AG09309 (cell line): ENCODE results near the gene NOM1.
A peak's percentile ranks its signal among the peaks of the same experiment; 100 is the strongest.
"Not testable (repeated sequence)": the region's sequence is repeated elsewhere in the genome, so short reads cannot be mapped to it uniquely, and the experiment has no call there.

Source experiments
- DNase-seq: peaks from one replicate; pipeline ENCODE4 v3.0.0-alpha.2; 2010; ENCODE audit warnings: low read depth
- H3K4me3 ChIP-seq: 2 replicates; pipeline ENCODE4 v1.5.1; 2011; ENCODE audit warnings: mild to moderate bottlenecking, low read depth, low read length, moderate library complexity; ENCODE audit not compliant: control insufficient read depth
- CTCF ChIP-seq: IDR thresholded peaks from 2 replicates; pipeline ENCODE4 v1.5.1; 2011; ENCODE audit warnings: mild to moderate bottlenecking, low read depth, low read length, inconsistent platforms; ENCODE audit not compliant: insufficient read depth, control insufficient read depth; ENCODE audit errors: missing control alignments

Gene NOM1, protein sequence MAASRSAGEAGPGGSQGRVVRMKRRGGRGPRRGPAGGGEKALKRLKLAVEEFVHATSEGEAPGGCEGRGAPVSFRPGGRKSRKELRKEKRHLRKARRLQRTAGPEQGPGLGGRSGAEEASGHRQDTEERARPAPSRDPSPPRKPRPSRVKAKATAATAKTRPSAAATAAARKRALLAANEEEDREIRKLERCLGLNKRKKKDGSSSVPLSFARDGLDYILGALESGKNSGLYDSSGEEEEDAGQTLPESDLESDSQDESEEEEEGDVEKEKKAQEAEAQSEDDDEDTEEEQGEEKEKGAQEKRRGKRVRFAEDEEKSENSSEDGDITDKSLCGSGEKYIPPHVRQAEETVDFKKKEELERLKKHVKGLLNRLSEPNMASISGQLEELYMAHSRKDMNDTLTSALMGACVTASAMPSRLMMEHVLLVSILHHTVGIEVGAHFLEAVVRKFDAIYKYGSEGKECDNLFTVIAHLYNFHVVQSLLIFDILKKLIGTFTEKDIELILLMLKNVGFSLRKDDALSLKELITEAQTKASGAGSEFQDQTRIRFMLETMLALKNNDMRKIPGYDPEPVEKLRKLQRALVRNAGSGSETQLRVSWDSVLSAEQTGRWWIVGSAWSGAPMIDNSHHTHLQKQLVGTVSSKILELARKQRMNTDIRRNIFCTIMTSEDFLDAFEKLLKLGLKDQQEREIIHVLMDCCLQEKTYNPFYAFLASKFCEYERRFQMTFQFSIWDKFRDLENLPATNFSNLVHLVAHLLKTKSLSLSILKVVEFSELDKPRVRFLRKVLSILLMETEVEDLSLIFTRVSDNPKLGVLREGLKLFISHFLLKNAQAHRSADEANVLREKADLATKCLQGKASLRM

DNA sequence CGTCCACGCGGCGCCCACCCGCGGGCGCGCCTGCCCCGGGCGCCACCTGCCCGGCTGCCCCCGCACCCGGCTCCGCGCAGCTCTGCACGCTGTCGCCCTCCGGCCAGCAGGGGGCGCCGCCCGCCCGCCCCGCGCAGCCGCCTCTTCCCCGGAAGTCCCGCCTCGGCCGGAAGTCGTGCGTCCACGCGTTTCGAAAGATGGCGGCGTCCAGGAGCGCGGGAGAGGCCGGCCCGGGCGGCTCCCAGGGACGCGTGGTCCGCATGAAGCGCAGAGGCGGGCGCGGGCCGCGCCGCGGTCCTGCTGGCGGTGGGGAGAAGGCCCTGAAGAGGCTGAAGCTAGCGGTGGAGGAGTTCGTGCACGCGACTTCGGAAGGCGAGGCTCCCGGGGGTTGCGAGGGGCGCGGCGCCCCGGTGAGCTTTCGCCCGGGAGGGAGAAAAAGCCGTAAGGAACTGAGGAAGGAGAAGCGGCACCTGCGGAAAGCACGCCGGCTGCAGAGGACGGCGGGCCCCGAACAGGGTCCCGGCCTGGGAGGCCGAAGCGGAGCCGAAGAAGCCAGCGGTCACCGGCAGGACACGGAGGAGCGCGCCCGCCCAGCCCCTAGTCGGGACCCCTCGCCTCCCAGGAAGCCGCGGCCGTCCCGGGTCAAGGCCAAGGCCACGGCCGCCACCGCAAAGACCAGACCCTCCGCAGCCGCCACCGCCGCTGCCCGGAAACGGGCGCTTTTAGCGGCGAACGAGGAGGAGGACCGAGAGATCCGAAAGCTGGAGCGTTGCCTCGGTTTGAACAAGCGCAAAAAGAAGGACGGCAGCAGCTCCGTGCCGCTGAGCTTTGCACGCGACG lies at the start of gene NOM1:
Gene NOM1 (plus strand): TSS at position 172 of the 840 bp plus-strand sequence. CDS start 26 bp downstream, at position 198.
- peak; percentile 40 for TF ChIP-seq CTCF
- H3K4me3 ChIP-seq, result peak within 1 kb of the TSS; percentile 77
- no peak for DNase-seq

DNA sequence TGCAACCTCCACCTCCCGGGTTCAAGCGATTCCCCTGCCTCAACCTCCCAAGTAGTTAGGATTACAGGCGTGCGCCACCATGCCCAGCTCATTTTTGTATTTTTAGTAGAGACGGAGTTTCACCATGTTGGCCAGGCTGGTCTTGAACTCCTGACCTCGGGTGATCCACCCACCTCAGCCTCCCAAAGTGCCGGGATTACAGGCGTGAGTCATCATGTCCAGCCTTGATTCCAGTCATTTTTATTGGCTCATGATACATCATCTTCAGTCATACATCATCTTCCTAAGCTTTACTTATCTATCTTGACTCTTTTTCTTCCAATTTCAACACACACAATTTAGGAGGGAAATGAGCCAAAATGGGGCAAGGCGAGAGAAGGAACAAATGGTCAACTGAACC lies 49.4 kb upstream of the NOM1 start:
- not testable (repeated sequence) for DNase-seq, H3K4me3 ChIP-seq

GRCh38 chr7:156903232-156903909 lies 46.1 kb upstream of the NOM1 start:
- TF ChIP-seq CTCF, result no peak
- DNase-seq, result no peak
- H3K4me3 ChIP-seq, result no peak overlapping the region

DNA sequence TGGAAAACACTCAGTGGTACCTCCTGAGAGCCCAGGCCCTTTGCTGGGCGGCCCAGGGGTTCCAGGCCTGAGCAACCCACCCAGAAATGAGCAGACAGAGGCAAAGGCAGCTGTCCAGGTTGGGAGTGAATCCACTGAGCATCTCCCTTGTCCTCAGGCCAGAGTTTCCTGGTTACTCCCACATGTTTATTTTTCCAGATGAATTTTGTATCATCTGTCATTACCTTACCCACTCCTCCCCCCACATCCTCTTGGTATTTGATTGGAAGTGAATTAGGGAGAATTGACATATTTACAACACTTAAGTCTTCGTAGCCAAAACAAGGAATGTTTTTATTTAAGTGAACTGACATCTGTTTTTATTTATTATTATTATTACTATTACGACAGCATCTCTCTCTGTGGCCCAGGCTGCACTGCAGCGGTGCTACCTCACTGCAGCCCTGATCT lies 43.3 kb upstream of the NOM1 start:
- DNase-seq, result no peak
- H3K4me3 ChIP-seq, result no peak overlapping the region
- TF ChIP-seq CTCF, result no peak

DNA sequence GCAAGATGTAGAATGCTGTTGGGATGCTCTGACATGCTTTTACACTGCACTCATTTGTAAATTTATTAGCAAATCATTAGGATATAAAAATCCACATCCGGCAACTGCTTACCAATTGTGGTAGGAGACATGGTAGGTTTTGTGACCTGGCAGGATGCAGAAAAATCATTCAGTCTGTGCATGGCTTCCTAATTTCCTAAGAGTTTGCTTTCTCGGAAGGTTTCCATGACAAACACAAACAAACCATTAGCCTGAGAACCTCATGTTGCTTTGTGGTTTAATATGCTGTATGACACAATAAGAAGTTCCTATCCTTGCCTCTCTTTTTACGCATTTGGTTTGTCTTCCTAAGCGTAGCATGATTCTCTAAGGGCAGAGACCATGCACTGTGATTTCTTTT lies 41.9 kb upstream of the NOM1 start:
- peak; percentile 87 for DNase-seq
- no peak for TF ChIP-seq CTCF
- H3K4me3 ChIP-seq, result no peak overlapping the region

DNA sequence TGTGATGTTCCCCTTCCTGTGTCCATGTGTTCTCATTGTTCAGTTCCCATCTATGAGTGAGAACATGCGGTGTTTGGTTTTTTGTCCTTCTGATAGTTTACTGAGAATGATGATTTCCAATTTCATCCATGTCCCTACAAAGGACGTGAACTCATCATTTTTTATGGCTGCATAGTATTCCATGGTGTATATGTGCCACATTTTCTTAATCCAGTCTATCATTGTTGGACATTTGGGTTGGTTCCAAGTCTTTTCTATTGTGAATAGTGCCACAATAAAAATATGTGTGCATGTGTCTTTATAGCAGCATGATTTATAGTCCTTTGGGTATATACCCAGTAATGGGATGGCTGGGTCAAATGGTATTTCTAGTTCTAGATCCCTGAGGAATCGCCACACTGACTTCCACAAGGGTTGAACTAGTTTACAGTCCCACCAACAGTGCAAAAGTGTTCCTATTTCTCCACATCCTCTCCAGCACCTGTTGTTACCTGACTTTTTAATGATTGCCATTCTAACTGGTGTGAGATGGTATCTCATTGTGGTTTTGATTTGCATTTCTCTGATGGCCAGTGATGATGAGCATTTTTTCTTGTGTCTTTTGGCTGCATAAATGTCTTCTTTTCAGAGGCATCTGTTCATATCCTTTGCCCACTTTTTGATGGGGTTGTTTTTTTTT lies 39.8 kb upstream of the NOM1 start:
- not testable (repeated sequence) for DNase-seq, H3K4me3 ChIP-seq
